NCI-H524 (cell line): ENCODE data around the gene TWF2.

Experiments used
- DNase-seq, 2 experiments: peaks; one replicate each; lab custom pipeline; 2025; lab: John Stamatoyannopoulos, UW

The TWF2 gene

GRCh38 chr3:52202384-52203077 lies 36.4 kb downstream of the TWF2 start:
- DNase-seq: no peak

- DNase-seq: no peak
Measured at GRCh38 chr3:52200981-52201679, 37.8 kb downstream of the TWF2 start.

GRCh38 chr3:52198643-52199608 lies 40.0 kb downstream of the TWF2 start:
- no peak for DNase-seq

DNA sequence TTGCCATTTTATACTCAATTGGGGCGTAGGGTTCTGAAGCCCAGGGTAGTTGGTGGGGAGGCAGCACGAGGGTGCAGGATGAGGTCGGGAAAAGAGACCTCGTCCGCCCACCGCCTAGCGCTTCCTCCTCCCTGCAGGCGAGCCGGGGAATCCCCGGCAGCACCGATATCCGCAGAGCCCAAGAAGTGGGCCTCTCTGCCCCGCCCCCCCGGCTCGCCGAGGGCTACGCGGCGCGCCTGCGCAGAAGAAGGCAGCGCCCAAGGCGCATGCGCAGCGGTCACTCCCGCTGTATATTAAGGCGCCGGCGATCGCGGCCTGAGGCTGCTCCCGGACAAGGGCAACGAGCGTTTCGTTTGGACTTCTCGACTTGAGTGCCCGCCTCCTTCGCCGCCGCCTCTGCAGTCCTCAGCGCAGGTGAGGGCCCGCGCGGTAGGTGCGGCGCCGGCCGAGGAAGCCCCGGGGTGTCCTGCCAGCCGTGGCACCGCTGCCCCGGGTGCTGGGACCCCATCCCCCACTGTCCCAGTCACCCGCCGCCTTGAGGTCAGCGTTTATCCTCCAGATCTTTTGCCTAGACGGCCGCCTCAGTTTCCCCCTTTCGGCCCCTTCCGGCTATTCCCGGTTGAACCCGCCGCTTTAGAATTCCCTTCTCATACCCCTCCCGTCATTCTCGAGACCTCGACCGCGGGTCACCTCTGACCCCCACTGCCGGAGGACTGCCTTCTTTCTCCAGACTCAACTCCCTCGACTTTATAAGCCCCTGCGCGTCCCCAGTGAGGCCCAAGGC lies 40.9 kb downstream of the TWF2 start, which contains the start of gene ALAS1:
TSS of gene ALAS1 (plus strand) at position 319 of the 784 bp plus-strand sequence. CDS start 1,082 bp downstream, outside the sequence.
- peak; percentile 77 to 84 for DNase-seq

DNA sequence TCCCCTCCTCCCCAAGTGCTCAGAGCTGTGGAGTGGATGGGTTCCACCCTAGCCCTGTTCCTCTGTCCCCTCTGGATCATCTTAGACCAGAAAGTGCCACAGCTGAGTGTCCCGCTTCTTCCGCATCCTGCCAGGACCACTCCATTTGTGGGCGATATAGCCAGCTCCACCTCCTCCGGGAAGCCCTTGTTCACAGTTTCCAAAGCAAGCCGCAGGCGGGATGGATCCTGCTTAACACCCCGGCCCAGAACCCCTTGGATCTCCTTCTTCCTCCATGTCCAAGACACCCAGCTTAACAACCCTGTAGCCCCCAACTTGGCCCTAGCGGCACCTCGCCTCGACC lies 41.5 kb downstream of the TWF2 start:
- no peak for DNase-seq

- no peak for DNase-seq
Measured at GRCh38 chr3:52196977-52197376, 42.0 kb downstream of the TWF2 start.

DNA sequence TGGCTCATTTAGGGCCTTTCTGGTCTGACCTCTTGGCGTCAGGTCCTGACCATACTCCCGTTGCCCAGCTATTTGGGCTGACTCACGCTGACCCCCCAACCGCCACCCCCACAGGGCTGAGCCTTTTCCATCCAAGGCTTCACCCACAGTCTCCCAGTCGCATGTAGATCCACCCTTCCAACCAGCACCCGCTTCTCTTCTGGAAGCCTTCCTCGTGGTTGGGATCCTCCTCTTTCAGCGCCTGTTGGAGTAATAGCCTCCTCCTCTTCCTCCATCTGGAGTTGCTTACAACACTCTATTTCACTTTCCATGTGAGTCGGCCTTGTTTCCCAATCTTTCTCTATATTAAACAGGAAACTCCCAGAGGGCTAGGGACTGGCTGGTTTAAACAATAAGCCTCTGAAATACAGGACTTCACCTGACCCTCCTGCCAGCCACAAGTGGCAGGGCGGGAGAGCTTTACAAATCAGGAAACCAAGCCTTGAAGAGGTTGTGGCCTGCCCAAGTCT lies 43.1 kb downstream of the TWF2 start:
- DNase-seq: no peak

GRCh38 chr3:52195291-52195597 lies 43.7 kb downstream of the TWF2 start:
- no peak for DNase-seq

GRCh38 chr3:52194485-52195290 lies 44.3 kb downstream of the TWF2 start:
- no peak for DNase-seq

- DNase-seq: no peak
Measured at GRCh38 chr3:52193065-52193464, 45.9 kb downstream of the TWF2 start.

GRCh38 chr3:52191663-52192062 lies 47.3 kb downstream of the TWF2 start:
- no peak for DNase-seq

- no peak for DNase-seq
Measured at GRCh38 chr3:52190294-52191074, 48.5 kb downstream of the TWF2 start.

DNA sequence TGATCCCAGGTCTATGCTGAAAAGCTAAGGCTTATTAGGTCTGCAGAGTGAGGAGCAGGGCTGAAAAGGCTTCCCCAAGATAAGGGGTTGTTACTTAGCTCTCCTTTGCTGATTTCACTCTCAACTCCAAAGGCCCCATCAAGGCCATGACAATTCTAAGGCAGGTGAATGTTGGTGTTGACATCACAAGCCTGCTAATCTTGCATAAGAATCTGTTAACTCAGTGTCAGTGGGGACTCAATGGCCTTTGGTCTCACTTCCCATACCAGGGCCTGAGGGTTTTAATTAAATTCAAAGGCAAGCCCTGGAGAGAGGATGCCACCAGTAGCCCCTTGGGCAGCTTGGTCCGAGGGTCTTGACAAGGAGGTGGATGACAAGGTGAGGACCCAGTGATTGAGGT lies 50.4 kb downstream of the TWF2 start:
- no peak for DNase-seq

DNA sequence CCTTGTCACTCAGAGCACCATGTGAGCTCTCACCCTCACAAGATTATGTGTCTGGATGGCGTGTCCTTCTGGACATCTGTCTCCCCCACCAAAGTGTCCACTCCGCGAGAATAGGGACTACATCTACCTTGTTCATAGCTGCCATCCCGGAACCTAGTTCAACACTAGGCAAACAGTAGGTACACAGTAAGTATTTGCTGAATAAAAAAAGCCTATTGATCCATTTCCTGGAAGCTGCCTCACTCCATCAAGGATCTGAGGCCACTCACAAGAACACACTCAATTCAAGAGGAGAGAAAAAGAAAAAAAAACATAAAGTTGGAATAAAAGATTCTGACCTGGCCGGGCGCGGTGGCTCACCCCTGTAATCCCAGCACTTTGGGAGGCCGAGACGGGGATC lies 52.2 kb downstream of the TWF2 start:
- DNase-seq: no peak

DNA sequence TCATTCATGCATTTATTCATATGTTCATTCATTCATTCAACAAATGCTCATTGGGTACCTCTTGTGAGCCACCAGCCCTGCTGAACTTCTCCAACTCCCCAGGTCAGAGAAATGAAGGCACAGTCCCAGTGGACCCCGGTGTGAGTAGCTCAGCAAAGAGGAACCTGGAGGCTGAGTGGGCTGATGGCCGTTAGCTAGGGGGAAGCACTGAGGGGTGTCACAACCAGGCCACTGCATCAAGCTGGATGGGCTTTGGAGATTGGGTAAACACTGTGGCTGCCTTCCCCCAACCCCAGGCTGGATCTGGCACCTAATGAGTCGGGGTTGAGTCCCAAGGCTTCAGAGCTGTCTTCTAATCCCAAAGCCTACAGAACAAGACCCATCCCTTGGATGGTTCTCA lies 53.1 kb downstream of the TWF2 start:
- no peak for DNase-seq

DNA sequence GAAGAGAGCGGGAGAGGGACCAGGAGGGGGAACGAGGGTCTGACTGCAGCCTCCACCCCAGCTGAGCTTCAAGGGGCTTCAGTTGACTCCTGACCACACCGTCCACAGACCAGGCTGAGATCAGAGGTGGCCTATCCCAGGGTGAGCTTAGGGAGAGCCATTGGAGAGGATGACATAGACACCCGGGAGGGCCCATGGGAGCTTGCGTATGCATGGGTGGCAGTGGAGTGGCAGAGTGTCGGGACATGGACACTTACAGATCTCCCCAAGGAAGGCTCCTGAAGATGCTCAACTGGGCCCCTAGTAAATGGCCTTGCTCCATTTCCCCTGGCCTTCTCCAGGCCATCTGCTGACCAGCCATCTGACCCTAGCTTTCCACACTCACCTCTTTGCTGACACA lies 53.6 kb downstream of the TWF2 start:
- DNase-seq: no peak

DNA sequence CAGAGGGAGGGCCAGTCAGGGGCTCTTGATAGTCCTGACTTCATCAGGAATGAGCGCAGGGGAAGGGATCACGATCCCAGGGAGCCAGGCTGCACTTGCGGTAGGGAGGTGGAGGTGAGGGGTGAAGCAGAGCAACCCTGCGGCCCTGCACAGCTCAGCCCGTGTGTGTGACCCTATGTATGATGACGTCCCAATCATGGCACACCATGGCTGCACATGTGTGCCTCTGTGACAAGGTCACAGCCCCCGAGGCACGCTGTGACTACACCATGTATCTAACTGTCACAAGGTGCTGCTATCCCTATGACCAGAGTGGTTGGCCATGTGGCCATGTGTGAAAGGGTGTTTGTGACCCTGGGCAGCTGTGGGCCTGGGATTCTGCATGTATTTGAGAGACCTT lies 54.3 kb downstream of the TWF2 start:
- no peak for DNase-seq

DNA sequence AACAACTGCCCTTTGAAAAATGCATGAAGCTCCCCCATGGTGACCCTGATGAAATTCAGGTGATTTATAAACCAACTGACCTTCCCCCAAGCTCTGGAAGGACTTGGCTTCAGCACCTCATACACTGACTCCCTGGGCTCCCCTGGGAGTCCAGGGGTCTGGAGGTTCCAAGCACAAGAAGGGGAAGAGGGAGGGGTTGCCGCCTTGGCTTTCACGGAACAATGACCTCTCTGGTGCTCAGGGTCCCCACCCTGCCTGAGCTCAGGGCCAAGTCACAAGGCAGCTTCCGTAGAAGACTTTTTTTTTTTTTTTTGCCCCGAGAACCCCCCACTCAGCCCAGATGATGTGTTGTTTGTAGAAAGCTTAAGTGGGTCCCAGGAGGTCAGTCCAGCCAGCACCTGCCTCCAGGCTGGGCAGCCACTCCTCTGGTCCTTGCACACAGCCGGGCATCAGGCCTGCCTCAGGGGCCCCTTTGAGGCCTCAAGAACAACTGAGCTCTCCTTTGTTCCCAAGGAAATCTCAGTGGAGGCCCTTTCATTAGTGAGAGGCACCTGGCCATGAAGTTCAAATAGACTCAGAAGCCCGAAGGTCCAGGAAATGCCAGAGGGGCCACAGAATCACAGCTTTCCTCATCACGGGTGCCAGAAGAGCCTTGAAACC lies 55.0 kb downstream of the TWF2 start:
- no peak for DNase-seq

DNA sequence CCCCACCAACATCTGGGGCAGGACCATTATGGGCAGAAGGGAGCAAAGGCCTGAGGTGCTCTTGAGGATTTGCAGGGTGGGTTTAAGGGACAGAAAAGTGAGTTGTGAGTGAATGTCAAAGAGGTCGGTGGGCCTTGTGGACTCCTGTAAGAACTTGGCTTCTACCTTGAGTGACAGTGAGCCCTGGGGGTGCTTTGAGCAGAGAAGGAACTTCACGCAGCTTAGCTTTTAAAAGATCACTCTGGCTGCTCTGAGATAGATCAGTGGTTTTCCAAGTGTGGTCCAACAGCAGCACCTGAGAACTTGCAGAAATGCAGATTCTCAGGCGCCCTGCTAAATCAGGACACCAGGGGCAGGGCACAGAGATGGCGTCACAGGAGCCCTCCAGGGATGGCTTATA lies 56.3 kb downstream of the TWF2 start:
- no peak for DNase-seq

DNA sequence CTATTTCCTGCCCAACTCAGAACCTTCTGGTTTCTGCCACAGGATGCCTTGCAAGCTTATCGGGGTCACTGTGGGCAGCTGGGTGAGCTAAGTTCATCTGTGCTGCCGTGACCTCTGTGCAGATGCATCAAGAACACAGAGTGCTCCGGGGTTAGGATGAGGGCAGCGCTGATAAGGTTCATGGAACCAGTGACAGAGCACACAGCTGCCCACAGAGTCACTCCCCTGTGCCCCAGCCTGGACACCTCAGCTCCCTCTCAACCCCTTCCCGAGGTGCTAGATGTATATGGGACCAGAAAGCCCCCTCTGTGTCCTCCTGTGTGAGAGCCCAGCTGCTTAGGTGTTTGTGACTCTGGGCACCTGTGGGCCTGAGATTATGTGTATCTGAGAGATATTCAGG lies 56.8 kb downstream of the TWF2 start:
- DNase-seq: no peak
